ENCODE data around the gene NPAS3.

NPAS3 gene

DNA sequence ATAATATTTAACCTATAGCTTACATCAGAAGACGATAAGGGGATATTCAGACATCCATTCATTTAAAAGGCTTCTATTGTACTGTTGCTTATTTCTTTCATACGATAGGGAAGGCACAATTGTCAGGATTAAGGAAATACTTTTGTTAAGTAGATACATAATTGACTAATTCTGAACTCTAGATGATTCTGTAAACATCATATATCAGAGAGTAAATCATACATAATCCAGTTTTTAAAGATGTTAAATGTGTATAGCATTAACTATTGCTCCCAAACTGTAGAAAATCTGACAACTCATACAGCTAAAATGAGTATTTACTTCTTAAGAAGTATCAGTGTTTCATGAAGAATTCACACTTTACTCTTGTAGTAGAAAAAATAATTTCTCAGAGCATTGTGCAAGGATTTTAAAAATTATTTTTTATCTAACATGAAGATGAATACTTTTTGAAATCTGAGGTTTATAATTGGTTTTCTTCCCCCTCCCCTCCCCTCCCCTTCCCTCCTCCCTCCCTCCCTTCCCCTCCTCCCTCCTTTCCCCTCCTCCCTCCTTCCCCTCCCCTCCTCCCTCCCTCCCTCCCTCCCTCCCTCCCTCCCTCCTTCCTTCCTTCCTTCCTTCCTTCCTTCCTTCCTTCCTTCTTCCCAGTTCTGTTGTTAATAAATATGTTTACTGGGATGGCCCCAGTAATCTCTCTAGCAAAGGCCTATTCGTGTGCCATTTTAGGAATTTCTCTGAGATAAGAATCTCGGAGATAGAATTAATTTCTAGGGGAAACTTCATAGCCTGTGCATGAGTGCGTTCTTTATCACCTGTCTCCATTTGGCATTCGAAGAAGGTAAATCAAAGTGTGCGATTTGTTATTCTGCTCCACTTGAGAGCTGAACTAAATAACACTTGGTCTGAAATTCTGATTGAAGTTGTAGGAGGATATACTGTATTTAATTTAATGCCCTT, 2.3 kb downstream of the NPAS3 start:
- DNase-seq: no peak

DNA sequence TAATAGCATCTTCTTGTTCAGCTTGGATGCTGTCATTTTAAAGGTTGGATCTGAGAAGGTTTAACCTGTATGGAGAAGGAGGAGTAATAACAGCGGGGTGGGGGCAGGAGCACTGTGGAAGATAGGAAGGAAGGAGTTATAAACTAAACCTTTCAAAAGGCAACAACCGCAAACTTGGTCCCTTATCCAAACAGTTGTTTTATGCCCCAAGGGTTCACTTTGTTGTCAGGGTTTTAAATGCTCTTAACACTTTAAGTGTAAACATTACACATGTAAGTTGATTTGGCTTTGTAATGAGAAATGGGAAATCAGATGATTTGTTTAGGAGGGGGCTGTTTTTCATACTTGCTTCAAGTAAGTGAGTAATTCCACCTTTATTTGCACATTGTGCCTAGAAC, 3.0 kb downstream of the NPAS3 start:
- DNase-seq: no peak

DNA sequence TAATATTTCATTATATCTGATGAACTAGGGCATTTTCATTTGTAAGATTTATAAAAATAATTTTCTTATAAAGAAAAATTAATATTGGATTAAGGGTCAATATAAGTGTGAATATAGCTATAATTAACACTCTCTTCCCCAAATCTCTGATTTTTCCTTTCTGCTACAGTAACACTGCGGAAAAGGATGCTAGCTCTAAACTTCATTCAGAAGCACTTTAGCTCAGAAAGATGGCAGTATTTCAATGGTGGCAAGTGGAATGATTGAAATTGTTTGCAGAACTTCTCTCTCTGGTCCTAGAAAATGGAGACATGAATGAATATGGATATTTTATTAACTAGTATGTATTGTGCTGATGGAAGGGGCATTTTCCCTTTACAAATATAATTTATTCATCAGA, 8.4 kb downstream of the NPAS3 start:
- DNase-seq: no peak

DNA sequence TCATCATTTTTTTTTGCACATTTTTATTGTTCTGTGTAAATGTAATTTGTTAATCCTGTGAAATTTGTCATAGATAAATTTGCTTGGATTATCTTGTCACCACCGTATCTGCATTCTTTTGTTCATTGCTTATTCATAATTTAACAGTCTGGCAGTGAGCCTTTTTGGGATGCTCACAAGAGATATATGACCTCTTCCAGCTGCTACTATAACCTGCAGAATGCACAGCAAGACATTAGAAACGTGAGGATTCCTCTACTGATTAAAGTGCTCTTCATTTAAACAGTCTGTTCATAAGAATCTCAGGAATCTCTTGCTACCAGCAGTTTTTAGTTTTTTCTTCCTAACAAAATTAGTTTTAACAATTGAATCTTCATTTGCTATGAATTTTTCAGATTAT, 9.1 kb downstream of the NPAS3 start:
- no peak for DNase-seq

DNA sequence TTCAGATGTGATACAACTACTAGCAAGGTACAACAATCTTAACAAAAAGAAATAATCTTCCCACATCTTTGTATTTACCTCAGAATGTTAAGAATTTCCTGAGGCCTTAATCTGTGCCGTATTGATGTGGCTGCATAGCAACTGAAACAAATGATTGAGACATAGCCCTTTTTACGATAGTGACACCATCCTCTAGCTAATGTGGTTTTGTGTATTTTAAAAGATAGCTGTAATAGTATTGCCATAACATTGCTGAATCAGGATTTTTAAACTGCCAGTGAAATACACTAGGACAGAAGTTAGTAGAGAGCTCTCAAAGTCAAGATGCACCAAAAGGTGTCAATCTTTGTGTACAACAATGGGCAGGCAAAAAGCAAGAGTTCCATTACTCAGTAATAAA, 11.9 kb downstream of the NPAS3 start:
- no peak for DNase-seq

DNA sequence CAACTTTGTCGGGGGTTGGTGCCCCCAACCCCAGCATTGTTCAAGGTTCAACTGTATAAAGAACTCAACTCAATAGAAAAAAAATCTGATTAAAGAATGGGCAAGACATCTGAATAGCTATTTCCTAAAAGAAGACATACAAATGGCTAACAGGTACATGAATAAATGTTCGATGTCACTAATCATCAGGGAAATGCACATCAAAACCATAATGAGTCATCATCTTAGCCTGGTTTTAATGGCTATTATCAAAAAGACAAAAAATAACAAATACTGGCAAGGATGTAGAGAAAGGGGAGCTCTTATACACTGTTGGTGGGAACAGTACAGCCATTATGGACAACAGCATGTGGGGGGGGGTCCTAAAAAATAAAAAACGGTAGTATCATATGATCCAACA, 28.7 kb downstream of the NPAS3 start:
- no peak for DNase-seq

DNA sequence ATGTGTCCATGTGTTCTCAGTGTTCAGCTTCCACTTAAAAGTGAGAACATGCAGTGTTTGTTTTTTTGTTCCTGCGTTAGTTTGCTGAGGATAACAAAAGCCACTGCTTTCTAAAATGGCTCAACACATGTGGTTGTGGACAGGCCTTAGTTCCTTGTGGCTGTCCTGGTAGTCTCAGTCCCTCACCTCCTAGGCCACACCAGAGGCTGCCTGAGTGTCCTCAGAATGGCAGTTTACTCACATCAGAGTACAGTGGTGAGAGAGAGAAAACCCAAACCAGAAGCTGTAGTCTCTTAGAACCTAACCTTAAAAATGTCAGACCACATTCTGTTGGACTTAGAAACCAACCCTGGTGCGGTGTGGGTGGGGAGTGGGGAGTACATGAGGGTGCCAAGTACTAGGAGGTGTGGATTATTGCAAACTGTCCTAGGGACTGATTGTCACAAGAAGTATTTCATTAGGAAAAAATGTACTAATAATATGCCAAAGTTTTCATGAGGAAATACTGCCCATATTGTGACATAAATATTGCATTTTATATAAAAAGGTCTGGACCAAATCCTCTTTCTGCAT, 30.4 kb downstream of the NPAS3 start:
- DNase-seq: no peak

DNA sequence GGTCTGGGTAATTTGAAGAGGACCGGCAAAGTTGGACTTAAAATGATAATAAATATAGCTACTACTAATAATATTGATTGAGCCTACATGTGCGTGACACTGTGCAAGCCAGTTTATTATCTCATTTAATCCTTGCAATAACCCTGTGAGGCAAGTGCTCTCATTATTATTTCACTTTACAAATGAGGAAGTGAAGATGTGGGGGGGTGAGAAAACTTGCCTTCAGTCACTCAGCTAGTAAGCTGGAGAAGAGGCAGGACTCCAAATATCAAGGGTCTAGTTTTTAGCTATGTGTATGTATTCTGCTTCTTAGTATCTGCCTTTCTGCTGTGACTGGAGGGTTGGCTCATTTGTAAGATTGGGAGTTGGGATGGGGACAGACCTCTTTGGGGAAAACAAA, 39.2 kb downstream of the NPAS3 start:
- no peak for DNase-seq

DNA sequence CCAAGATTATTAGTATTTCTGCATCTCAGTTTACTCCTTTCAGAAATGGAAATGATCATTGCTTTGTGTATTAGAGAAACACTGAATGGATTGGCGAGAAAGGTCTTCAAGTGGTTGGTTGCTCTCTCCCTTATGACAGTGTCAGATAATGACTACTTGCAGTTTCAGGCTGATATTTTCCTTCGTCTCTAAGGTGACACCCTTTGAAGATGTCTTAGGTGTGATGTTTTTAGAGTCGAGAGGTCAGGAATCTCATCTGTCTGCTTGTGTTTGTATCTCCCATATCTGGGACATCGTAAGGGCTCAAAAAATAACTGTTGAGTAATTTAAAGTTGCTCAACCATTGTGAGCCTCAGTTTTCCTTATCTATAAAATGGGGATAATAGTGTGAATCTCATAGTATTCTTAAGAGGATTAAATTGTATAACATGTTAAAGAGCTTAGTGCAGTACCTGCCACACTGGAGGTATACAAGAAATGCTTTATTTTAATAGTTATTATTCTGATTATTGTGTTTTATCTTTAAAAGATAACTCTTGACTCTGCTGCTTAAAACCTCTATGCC, 40.1 kb downstream of the NPAS3 start:
- no peak for DNase-seq

DNA sequence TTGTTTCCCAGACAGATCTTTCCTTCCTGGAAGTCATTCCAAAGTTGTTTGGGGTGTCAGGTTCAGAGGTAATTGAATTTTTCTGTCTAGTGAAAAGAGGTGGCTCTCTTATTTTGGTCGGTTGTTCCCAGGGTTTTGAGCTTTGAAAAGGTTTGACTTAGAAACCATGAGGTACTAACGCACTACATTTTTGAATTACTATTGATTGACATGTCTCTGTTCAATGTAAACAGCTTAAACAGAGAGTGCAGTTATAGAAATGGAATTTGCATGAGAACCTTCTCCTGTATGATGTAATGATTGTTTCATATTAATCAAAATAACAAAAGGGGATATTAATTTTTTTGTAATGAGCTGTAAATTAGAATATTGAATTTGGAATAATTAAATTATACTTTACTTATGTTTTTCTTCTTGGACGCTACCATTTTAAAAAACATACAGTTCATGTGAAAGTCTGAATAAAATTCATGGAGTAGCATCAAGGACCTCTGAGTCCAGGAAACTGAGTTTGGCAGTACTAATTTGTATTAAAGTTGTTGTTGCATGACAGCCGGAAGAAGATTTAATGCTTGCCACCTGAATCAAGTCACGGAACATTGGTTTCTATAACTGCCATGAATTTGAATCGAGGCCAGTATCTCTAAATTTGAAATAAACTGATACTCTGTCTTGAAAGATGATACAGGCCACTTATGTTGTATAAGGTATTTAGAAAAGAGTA, 41.7 kb downstream of the NPAS3 start:
- DNase-seq: no peak

DNA sequence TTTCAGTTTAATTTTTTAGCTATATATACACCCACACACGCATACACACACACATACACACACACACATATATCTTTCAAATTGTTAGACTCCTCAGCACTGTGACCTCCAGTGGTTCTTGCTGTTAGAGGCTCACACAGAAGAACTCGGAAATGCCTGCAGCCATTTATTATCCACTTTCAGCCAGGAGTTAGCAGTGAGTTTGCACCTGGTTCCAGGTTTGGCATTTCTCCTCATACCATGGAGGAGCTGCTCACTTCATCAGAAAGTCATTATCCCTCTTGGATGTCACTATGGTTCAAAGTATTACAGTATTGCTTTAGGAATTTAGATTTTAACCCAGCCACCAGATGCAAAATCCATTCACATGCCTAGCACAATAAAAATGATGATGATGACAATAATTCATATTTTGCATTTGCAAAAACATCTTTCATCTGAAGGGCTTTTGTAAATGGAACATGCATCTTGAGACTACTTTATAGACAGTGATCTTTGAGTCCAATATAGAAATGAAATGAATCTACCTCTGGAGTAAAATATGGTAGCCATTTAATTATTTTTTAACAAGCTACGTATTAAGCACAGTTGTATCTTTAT, 42.3 kb downstream of the NPAS3 start:
- DNase-seq: no peak

DNA sequence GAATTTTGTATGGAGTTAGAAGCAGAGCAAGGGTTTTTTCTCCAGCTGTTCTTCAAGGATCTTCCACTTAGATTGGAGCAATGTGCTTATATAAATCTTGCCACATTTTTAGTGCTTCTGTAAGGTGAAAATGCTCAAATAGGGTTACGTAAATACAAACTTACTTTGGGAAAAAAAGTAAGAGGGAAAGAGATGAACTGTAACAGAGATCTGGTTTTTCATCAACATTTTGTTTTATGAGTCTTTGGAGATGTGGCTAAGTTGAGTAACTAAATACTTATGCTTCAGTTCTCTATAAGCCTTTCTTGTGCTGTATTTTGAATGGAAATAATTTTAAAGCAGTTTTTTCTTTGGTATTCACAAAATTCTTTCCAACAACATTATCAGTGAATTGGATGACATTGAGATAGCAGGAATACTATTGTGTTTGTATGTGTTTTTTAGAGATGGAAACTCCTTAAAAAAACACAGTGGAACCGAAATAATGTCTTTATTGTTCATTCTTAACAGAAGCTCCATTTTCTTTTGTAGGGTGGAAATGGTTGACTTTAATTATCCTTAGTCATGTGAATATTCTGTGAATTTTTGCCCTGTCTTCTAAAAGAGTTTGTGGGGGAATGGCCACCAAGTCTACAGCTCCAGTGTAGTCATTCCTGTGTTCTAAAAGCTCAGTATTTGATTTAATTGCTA, 45.7 kb downstream of the NPAS3 start:
- no peak for DNase-seq

DNA sequence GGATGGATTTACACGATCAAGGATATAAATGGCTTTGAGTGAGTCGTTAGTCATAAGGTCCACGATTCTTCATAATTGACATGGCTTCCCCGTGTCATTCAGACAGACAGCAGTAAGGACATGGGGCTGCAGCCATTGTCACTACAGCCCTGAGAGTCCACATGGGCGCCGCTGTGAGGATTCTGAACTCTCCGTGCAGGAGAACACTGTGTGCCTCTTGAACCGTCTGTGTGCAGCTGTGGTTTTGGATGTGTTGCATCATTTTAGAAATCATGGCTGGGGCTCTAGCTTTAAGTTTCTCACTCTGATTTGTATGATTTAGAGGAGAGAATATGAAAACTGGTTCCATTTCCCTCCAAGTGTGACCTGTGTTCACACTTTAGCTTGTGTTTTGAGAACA, 47.2 kb downstream of the NPAS3 start:
- no peak for DNase-seq

DNA sequence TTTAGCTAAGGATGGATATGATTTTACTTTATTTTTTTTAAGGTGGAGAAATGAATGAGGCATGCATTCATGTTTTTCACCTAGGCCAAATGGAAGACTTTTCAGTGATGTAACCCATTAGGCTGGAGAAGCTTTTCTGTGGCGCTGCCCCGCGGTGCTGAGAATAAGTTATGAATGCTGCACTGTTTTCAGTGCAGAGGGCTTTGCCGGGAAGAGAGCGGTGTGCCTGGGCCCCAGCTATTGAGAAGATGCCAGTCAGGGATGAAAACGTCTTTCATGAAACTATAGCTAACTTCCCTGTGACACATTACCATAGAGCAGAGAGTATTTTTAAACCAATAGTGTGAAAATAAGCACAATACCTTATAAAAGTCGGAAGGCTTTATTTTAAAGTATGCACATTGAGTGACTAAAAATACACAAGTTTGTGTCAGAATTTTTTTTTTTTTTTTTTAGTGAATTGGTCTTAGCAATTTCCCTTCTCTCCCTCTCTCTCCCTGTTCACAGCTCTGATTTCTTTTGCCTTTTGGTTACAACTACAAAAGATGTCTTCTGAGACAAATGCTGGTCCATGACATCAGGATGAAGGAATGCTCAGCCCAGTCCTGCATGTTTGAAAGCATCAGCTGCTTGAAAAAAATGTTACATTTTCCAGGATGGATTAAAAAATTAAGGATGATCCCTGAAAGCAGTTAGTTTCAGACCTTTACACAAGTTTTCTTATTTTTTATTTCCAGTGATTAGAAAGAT, 48.3 kb downstream of the NPAS3 start:
- no peak for DNase-seq

DNA sequence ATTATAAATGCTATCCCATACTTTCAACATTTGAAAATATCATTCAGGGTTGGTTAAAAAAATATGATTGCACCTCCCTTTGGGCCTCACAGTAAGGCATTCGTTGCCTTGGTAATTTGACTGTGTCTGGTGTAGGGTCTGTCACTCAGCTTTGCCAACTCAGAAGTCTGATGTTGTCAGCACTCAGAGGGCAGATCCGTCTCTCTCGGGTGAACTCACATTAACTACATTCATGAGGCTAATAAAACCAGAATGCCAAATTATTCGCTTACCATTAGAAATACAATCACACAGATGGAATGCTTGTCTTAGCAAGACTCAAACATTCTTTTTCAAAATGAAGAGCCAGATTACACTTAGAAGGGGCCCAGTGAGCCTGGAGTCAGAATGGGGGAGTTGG, 53.0 kb downstream of the NPAS3 start:
- DNase-seq: no peak

DNA sequence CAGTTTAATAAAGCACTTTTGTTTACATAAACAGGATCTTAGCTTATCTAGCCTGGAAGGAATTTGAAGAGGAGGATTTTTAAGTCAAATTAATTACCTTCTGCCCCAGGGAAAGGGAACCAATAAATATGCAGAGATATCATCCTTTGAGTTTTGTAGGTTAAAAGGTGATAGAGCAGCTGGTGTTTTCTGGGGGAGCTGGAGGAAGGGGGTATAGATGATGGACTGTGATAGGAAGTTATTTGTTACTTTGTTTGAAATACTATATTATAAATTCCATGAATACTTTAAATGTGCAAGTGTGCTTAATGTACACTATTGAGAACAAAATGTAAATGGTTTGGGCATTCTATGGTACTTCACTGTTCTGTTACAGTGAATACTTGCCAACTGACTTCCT, 55.2 kb downstream of the NPAS3 start:
- no peak for DNase-seq

DNA sequence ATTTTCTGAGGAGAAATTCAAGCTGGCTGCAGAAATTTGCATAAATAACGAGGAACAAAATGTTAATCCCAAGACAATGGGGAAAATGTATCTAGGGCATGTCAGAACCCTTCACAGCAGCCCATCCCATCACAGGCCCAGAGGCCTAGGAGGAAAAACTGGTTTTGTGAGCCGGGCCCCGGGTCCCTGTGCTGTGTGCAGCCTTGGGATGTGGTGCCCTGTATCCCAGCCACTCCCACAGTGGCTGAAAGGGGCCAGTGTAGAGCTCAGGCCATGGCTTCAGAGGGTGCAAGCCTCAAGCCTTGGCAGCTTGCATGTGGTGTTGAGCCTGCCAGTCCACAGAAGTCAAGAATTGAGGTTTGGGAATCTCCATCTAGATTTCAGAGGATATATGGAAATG, 57.7 kb downstream of the NPAS3 start:
- DNase-seq: no peak

DNA sequence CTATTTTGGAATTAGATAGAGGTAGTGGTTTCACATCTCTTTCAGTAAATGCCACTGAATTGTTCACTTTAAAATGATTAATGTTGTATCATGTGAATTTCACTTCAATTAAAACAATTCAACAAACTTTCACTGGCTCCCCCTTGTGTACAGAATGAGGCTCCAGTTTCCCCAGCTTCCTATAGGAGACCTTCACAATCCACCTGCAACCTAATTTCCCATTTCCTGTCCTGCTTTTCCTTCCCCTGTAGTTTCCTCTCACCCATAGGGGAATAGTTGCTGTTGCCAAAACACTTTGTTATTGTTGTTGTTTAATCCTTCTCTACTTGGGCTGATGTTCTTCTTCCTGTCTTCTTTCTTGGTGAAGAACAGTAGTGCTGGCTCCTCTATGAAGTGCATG, 59.8 kb downstream of the NPAS3 start:
- DNase-seq: no peak

DNA sequence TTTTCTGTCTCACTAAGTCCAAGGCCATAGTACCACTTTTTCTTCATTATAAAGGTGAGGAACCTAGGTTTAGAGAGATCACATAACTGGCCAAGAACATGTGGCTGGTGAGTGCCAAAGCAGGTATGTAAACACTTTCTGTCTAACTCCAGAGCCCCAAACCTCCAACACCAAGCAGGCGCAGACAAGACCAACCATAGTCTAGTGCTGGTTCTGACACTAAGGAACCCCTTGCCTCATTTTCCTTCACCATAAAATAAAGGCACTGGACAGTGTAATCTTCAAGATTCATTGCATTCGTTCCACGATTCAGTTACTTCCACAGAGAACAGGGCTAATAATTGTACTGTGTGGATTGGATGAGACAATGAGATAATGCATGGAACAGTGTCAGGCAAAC, 71.0 kb downstream of the NPAS3 start:
- DNase-seq: no peak

DNA sequence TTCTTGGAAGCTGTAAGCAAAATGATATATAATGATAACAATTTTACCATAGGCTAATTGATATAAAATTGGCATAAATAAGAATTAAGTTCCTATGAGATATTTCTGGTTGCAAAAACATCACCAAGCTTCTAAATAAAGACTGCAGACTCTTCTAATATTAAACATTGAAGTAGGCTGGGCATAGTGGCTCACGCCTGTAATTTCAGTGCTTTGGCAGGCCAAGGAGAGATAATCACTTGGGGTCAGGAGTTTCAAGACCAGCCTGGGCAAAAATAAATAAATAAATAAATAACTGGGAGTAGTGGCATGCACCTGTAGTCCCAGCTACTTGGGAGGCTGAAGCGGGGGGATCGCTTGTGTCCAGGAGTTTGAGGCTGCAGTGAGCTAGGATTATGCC, 71.8 kb downstream of the NPAS3 start:
- no peak for DNase-seq

DNA sequence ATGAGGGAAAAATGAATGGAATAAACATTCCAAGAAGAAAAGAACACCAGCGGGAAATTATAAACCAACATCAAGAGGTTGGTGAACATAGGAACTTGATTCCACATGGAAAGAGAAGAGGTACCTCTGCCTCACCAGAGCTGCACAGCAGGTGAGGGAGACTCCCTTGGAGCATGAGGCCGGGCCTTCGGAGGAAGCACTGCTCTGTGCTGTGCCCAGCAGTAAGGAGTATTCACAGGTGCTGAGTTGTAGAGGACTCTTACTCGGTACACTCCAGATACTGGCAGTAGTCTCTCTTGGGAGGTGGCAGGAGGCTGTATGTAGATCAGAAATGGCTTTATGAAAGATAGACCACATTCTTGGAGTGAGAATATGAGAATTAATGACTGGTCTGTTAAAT, 76.0 kb downstream of the NPAS3 start:
- no peak for DNase-seq

DNA sequence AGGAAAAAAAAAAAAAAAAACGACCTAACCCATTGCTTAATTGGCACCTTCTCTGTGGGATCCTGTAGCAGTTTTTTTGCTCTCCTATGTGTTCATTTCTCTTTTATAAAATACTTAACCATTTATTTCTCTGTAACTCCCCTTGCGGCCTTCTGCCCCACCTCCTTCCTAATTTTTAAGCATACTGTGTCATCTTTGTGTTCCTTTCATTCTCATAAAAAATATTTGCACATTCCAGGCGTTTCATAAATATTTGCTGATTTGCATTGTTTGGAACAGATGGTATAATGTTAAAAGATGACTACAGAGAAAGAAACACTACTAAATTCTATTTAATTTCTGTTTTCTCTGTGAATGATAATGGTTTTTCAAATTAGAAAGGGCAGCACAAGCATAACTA, 77.9 kb downstream of the NPAS3 start:
- no peak for DNase-seq
